Neural cell (in vitro differentiated cells): ENCODE data around the gene PSMC4. TPM values are rescaled to one million over a fixed set of nuclear protein-coding genes. Genes with fewer than 3 reads are reported as not detected.

Source experiments
- H2AFZ ChIP-seq: fragments of 200-600, 300-800 bp; sonication (generic), shearing (Covaris generic); 2 replicates; pipeline ENCODE4 v1.6.0; 2014; ENCODE audit warnings: low read depth, mild to moderate bottlenecking, antibody characterized with exemption, low read length, moderate library complexity
- H3F3A ChIP-seq: fragments of 200-600 bp; shearing (Covaris generic); 2 replicates; pipeline ENCODE4 v1.6.1; 2016; ENCODE audit warnings: mild to moderate bottlenecking, moderate library complexity, mixed read lengths, antibody characterized with exemption, low read length; ENCODE audit not compliant: insufficient read depth, poor library complexity, severe bottlenecking
- H3K27ac ChIP-seq: fragments of 200-600, 300-800 bp; sonication (generic), shearing (Covaris generic); 2 replicates; pipeline ENCODE4 v1.5.1; 2014; ENCODE audit warnings: mild to moderate bottlenecking, low read length, moderate library complexity
- H3K27me3 ChIP-seq: fragments of 300-800, 200-600 bp; sonication (generic), shearing (Covaris generic); 2 replicates; pipeline ENCODE4 v1.6.0; 2014; ENCODE audit warnings: mild to moderate bottlenecking, low read depth, low read length, moderate library complexity; ENCODE audit not compliant: insufficient read depth
- H3K36me3 ChIP-seq: fragments of 300-800, 200-600 bp; sonication (generic), shearing (Covaris generic); 2 replicates; pipeline ENCODE4 v1.5.1; 2014; ENCODE audit warnings: mild to moderate bottlenecking, antibody characterized with exemption, low read length, moderate library complexity; ENCODE audit not compliant: insufficient read depth
- H3K4me2 ChIP-seq: fragments of 300-800, 200-600 bp; sonication (generic), shearing (Covaris generic); 2 replicates; pipeline ENCODE4 v1.6.0; 2014; ENCODE audit warnings: mild to moderate bottlenecking, low read length
- H3K4me3 ChIP-seq: fragments of 300-800, 200-600 bp; sonication (generic), shearing (Covaris generic); 2 replicates; pipeline ENCODE4 v1.5.1; 2014; ENCODE audit warnings: mild to moderate bottlenecking, low read length, moderate library complexity
- H3K79me2 ChIP-seq: fragments of 200-600 bp; shearing (Covaris generic); replicated peaks from 2 replicates; pipeline ENCODE4 v1.6.0; 2014; ENCODE audit warnings: mild to moderate bottlenecking, low read length, moderate library complexity; ENCODE audit not compliant: insufficient read depth
- H3K9ac ChIP-seq: fragments of 300-800, 200-600 bp; sonication (generic), shearing (Covaris generic); 2 replicates; pipeline ENCODE4 v1.6.1; 2016; ENCODE audit warnings: mild to moderate bottlenecking, low read length, mixed read lengths
- H3K9me2 ChIP-seq: fragments of 200-600 bp; shearing (Covaris generic); 2 replicates; pipeline ENCODE4 v1.6.1; 2016; ENCODE audit warnings: mild to moderate bottlenecking, low read length, mixed read lengths; ENCODE audit not compliant: insufficient read depth
- H3K9me3 ChIP-seq: fragments of 200-600, 300-800 bp; sonication (generic), shearing (Covaris generic); 2 replicates; pipeline ENCODE4 v1.6.1; 2016; ENCODE audit warnings: mild to moderate bottlenecking, mixed run types, low read length, moderate library complexity, mixed read lengths
- H4K20me1 ChIP-seq: fragments of 200-600 bp; shearing (Covaris generic); 2 replicates; pipeline ENCODE4 v1.6.1; 2016; ENCODE audit warnings: mild to moderate bottlenecking, mixed run types; ENCODE audit not compliant: insufficient read depth
- CTCF ChIP-seq: fragments of 450-650 bp; IDR thresholded peaks from 2 replicates; pipeline ENCODE4 v1.5.1; 2014; ENCODE audit warnings: antibody characterized with exemption, mild to moderate bottlenecking, moderate library complexity; ENCODE audit not compliant: poor library complexity, severe bottlenecking
- EP300 ChIP-seq: fragments of 450-650 bp; conservative IDR thresholded peaks from 2 replicates; pipeline ENCODE4 v1.6.1; 2014; ENCODE audit warnings: antibody characterized with exemption, mild to moderate bottlenecking, moderate library complexity; ENCODE audit not compliant: poor library complexity, severe bottlenecking
- EZH2 ChIP-seq: fragments of 200-600, 300-800 bp; shearing (Covaris generic), sonication (generic); IDR thresholded peaks from 2 replicates; pipeline ENCODE4 v1.6.1; 2014; ENCODE audit warnings: antibody characterized with exemption, low read length, borderline replicate concordance, mild to moderate bottlenecking; ENCODE audit not compliant: insufficient read depth, poor library complexity, severe bottlenecking
- MXI1 ChIP-seq: fragments of 450-650 bp; conservative IDR thresholded peaks from 2 replicates; pipeline ENCODE4 v1.6.1; 2014; ENCODE audit warnings: antibody characterized with exemption, mild to moderate bottlenecking; ENCODE audit not compliant: poor library complexity, severe bottlenecking
- POLR2AphosphoS5 ChIP-seq: IDR thresholded peaks from 2 replicates; pipeline ENCODE4 v1.6.1; 2012
- RAD21 ChIP-seq: fragments of 450-650 bp; conservative IDR thresholded peaks from 2 replicates; pipeline ENCODE4 v1.6.1; 2014; ENCODE audit warnings: antibody characterized with exemption, mild to moderate bottlenecking, moderate library complexity
- REST ChIP-seq: IDR thresholded peaks from 2 replicates; pipeline ENCODE4 v1.6.1; 2012; ENCODE audit warnings: borderline replicate concordance
- SMC3 ChIP-seq: fragments of 450-650 bp; conservative IDR thresholded peaks from 2 replicates; pipeline ENCODE4 v1.6.1; 2014; ENCODE audit warnings: antibody characterized with exemption, mild to moderate bottlenecking, moderate library complexity; ENCODE audit not compliant: poor library complexity
- TAF1 ChIP-seq: IDR thresholded peaks from 2 replicates; pipeline ENCODE4 v1.6.1; 2012; ENCODE audit warnings: low read depth
- polyA plus RNA-seq: library from polyadenylated mRNA; depleted of rRNA; stranded (reverse); fragments of >200 nt; gene quantifications from 2 replicates; pipeline ENCODE4 v1.2.3, GENCODE V29; 2014

The PSMC4 gene
- polyA plus RNA-seq, 1 donor from 2014 or later: 151 TPM

GRCh38 chr19:39993605-39994004 lies 22.6 kb downstream of the PSMC4 start:
- TF ChIP-seq REST (no peak), CTCF (no peak), MXI1 (no peak), SMC3 (no peak), RAD21 (no peak), EP300 (no peak), POLR2AphosphoS5 (no peak), TAF1 (no peak)
- H3K4me2 ChIP-seq: no peak overlapping the region
- H3K27ac ChIP-seq: no peak overlapping the region
- H2AFZ ChIP-seq: no peak overlapping the region
- peaks cover 6% of the 10 kb centered on the region for H3K9me3 ChIP-seq
- H4K20me1 ChIP-seq: no peaks in the 10 kb centered on the region
- H3K27me3 ChIP-seq: no peaks in the 10 kb centered on the region
- H3F3A ChIP-seq: peaks cover 3% of the 10 kb centered on the region
- H3K9me2 ChIP-seq: no peaks in the 10 kb centered on the region
- H3K79me2 ChIP-seq: peaks cover 23% of the 10 kb centered on the region
- H3K36me3 ChIP-seq: no peaks in the 10 kb centered on the region
- H3K4me3 ChIP-seq: no peak overlapping the region
- H3K9ac ChIP-seq: no peak overlapping the region

GRCh38 chr19:39994361-39994760 lies 23.4 kb downstream of the PSMC4 start:
- H3K4me2 ChIP-seq: no peak overlapping the region
- H3K27ac ChIP-seq: no peak overlapping the region
- H3K4me3 ChIP-seq: no peak overlapping the region
- no peak overlapping the region for H3K9ac ChIP-seq
- H3K27me3 ChIP-seq: no peaks in the 10 kb centered on the region
- no peaks in the 10 kb centered on the region for H4K20me1 ChIP-seq
- H3K9me2 ChIP-seq: no peaks in the 10 kb centered on the region
- peaks cover 23% of the 10 kb centered on the region for H3K79me2 ChIP-seq
- TF ChIP-seq MXI1 (no peak), REST (no peak), EZH2 (no peak), CTCF (no peak), POLR2AphosphoS5 (no peak), TAF1 (no peak), SMC3 (no peak)
- peaks cover 3% of the 10 kb centered on the region for H3F3A ChIP-seq
- no peak overlapping the region for H2AFZ ChIP-seq
- peaks cover 6% of the 10 kb centered on the region for H3K9me3 ChIP-seq
- no peaks in the 10 kb centered on the region for H3K36me3 ChIP-seq
